Measurements from ENCODE around the gene C14orf119.

The C14orf119 gene

DNA sequence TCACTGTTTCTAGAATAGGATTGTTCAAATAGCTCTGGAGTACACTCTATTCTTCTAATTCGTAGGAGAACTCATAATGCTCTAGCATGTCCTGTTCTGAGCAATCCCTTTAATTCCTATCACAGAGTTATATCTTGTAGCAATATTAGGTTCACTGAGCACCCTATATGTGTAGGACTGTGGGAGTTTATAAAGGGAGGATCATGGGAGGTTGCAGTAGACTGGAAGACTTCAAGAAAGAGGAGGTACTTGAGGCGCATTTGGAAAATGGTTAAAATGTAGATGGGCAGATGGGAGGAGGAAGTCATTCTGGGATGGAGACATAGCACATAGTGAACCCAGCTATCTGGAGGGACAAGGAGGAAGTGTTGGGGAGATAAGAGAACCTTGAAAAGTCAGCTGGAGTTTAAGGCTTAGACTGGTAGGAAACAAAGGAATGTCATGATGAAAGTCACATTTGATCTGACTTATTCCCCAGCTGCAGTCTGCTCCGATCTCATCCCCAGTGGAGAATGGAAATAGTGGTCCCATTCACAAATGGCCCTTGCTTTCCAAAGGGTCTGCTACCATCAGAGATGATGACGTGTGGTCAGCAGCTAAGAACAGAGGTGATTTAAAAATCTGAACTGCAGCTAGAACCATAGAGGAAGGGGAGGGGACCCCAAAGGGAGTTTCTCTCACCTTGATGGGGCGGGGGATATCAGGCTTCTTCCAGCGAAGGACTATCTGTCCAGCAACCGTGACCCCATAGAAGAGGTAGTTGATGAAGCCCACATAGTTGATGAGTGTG is 33.9 kb downstream of the C14orf119 start:
- DNase-seq, result no peak

DNA sequence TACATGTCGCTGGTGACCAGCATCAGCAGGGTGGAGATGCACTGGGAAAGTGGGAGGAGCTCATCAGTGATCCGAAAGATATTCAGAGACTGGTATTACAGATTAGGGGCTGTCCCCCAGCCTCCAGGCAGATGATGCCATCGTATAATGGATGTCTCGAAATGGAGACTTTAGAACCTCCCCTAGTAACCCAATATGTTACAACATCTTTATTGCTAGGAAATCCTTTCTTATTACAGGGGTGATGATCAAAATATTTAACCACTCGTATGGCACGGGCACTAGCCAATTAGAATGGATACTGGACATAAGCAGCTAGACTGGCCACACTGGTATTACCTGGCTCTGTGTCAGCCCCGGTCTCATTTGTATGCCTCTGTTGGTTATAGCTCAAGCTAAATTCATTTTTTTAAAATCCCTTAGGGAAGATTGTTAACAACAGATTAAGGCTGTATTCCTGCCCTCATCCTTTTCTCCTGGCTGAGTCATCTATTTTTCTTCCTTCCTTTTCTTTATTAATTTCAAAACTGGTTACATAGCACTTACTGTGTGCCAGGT is 34.5 kb downstream of the C14orf119 start:
- no peak for DNase-seq

DNA sequence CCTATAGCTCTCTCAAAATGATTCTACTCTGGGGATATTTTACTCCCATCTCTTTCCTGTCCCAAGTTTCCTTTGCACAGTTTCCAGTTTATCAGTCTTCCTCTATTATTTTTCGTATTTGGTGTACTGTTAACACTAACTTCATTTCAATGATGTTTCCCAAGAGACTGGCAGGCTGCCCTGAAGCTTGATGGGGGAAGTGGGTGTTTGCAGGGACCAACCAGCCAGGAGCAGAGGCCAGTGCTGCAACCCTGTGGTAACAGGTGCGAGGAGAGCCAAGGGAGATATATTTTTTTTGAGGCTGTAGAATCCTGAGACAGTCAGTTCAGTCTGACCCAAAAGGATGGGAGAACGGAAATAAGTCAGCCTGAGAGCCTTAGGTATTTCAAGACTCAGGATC is 35.6 kb downstream of the C14orf119 start:
- no peak for DNase-seq

- DNase-seq, result no peak
These were observed 36.2 kb downstream of the C14orf119 start for GRCh38 chr14:23131482-23131881.

- no peak for DNase-seq
These were observed 37.7 kb downstream of the C14orf119 start for GRCh38 chr14:23132970-23133369.

DNA sequence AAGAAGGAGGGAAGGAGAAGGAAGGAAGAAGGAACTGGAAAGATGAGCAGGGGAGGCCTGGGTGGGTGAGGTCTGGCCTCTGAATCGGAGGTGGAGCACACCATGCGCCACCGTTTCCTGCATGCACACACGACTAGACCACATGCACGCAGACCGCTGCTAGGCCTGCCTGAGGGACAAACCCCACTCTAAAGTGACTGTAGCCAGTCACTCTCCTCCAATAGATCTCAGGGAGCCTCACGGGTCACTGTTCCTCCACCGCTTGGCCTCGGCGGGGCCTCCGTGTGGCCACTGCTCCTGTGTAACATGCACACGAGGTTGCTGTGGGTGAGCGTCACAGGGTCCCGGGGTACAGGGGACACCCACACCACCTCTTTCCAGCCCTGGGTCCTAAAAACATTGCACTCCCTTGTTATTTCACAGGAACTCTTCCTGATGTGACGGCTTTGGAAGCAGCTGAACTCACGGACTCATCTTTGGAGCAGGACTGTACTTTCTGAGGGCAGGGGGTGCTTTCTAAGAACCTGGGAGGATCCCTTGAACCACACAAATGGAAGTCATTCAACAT is 41.3 kb downstream of the C14orf119 start:
- no peak for DNase-seq

GRCh38 chr14:23137192-23137812 is 42.0 kb downstream of the C14orf119 start:
- no peak for DNase-seq

DNA sequence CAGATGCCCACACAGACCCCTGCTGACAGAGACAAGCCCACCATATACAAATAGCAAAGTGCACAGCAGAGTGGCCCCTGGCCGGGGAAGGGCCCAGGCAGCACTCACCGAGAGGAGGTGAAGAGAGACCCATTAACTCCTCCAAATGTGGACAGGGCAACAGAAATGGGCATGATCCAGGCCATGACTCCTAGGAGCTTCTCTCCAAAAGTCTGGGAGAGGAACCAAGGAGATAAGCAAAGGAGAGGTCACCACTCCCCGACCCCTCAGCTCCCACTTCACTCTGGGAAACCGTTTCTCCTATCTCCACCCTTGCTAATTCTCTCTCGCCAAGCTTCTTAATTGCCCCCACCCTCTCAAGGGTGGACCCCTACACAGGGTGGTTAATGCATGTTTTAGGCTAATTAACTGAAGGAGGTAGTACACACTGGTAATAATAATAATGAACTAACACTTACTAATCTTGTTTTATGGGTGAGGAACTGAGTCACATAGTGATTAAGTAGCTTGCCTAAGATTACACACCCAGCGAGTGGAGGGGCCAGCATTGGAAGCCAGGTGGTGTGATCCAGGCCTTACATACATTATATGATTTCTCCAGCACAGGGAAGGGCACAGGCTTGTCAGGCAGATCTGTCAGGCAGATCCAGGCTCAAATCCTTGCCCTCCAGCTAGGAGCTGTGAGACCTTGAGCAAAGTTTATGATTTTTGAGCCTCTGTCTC is 42.7 kb downstream of the C14orf119 start:
- no peak for DNase-seq

DNA sequence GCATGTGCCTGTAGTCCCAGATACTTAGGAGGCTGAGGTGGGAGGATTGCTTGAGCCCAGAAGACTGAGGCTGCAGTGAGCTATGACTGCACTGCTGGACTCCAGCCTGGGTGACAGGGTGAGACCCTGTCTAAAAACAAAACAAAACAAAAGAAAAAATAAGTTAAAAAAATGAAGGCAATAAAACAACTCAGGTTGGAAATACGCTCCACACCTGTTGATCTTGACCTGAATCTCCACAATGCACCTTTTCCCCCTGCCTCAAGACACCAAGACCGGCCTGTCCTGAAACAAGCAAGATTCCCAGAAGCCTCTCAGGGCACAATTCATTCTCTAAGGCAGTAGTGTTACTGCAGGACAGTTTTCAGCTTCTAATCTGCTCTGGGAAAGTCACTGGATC is 44.6 kb downstream of the C14orf119 start:
- no peak for DNase-seq

GRCh38 chr14:23140371-23140770 is 45.1 kb downstream of the C14orf119 start:
- DNase-seq, result no peak

GRCh38 chr14:23141706-23142444 is 46.6 kb downstream of the C14orf119 start:
- DNase-seq, result no peak

DNA sequence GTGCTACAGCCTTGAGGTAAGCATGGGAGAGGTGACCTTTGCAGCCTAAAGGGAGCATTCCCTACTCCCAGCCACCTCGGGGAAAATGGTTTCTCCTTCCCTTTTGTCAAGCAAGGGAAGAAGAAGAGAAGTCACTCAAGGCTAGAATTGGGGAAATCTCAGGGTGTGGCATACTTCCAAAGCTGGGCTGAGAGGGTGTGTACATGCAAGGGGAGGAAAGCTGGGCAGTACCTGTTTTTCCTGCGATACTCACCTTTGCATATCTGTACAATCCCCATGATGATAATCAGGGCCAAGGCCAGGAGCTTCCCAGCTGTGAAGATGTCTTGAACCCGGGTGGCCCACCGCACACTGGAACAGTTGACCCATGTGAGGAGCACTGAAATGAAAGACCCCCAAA is 47.5 kb downstream of the C14orf119 start:
- no peak for DNase-seq

- no peak for DNase-seq
These were observed 48.6 kb downstream of the C14orf119 start for GRCh38 chr14:23143911-23144310.

DNA sequence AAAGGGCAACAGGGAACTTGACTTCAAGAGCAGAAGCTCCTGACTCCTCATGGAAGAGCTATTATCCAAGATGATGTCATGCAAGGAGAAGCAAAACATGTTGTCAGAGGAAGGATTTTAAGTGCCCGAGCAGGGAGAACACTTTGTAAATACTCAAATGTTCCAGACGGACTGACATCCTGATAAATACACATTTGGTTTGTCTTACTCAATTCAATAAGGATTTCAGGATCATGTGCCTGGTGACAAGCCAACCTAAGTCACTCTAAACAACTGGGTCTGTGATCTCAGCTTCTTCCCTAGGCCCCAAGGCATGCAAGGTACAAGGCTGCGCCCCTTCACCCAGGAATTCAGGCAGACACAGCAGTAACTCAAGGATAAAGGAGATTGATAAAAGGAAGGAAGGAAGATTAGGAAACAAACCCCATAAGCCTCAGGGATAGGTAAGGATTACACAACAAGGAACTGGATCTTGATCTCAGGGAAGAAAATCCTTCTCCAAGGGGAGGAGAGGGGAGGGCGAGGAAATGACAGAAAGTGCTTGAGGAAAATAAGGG is 50.6 kb downstream of the C14orf119 start:
- DNase-seq, result no peak

GRCh38 chr14:23146351-23146910 is 51.1 kb downstream of the C14orf119 start:
- DNase-seq, result no peak

GRCh38 chr14:23146980-23147379 is 51.7 kb downstream of the C14orf119 start:
- no peak for DNase-seq

DNA sequence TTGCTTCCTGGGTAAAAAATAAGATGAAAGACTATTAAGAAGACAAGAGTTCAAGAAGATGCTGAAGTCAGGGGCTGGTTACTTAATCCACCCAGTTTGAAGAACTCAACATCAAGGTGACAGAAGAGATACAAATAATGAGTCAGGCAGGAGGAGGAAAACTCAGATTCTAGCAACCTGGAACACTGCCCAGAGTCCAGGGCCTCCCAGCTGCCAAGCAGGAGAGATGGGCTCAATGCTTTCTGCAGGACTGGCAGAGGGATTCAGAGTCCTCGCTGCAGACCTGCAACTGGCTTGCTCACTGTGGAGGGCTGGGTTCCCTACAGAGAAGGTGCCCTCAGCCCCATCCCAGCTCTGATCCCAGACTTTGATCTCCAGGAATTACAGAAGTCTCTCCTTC is 52.4 kb downstream of the C14orf119 start:
- no peak for DNase-seq

GRCh38 chr14:23148591-23149249 is 53.4 kb downstream of the C14orf119 start:
- no peak for DNase-seq

- DNase-seq, result no peak
These were observed 54.4 kb downstream of the C14orf119 start for GRCh38 chr14:23149745-23150144.
